ENCODE measurements around the gene FAM216B. TPM values are rescaled to one million over a fixed set of nuclear protein-coding genes. Genes with fewer than 3 reads are reported as not detected.
"Not testable (repeated sequence)": the region's sequence is repeated elsewhere in the genome, so short reads cannot be mapped to it uniquely, and the experiment has no call there.

Gene FAM216B
- total RNA-seq, 1 donor from 2014 or later = not detected

DNA sequence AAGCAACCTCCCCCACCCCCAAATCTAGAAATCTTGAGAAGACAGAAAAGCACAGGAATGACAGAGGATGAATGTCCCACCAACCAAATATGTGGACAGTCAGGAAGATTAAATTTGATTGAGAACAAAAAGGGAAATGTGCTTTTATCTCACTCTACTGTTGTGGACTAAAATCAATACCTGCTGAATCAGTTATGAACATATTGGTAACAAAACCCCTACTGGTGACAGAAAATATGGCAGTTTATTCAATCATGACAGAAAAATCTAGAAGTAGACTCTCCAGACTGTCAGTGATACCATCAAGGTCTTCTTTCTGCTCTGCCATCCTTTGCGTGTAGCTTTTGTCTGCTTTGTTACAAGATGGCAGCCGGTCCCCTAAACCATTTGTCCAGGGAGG, 35.2 kb downstream of the FAM216B start:
- Histone ChIP-seq H3K27ac (ENCODE audit: low read depth, low read length) (no peak overlapping the region), H3K9ac (ENCODE audit: low read depth in 1 of 3, low read length in 3 of 3) (no peak overlapping the region), H3K27me3 (ENCODE audit: control insufficient read depth in 3 of 3, insufficient read depth in 3 of 3, low read length in 3 of 3) (no peaks in the 10 kb centered on the region), H3K9me3 (ENCODE audit: control insufficient read depth in 3 of 3, low read length in 3 of 3) (no peaks in the 10 kb centered on the region), H3K4me1 (ENCODE audit: control insufficient read depth in 3 of 3, insufficient read depth in 3 of 3, low read length in 3 of 3) (no peaks in the 10 kb centered on the region), H3K4me3 (ENCODE audit: low read length in 3 of 3) (no peak overlapping the region), H3K36me3 (ENCODE audit: control insufficient read depth in 3 of 3, insufficient read depth in 3 of 3, low read length in 3 of 3) (no peaks in the 10 kb centered on the region)

DNA sequence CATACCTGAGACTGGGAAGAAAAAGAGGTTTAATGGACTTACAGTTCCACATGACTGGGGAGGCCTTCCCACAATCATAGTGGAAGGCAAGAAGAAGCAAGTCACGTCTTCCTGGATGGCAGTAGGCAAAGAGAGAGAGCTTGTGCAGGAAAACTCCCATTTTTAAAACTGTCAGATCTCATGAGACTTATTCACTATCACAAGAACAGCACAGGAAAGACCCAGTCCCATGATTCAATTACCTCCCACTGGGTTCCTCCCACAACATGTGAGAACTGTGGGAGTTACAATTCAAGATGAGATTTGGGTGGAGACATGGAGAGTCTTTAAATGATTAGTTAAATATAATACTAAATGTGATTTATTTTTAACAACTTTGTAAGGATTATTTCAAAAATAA, 38.3 kb downstream of the FAM216B start:
- H3K4me3 ChIP-seq (ENCODE audit: low read length in 3 of 3); H3K36me3 ChIP-seq (ENCODE audit: control insufficient read depth in 3 of 3, insufficient read depth in 3 of 3, low read length in 3 of 3); H3K4me1 ChIP-seq (ENCODE audit: control insufficient read depth in 3 of 3, insufficient read depth in 3 of 3, low read length in 3 of 3); H3K27ac ChIP-seq (ENCODE audit: low read depth, low read length); H3K9ac ChIP-seq (ENCODE audit: low read depth in 1 of 3, low read length in 3 of 3); H3K9me3 ChIP-seq (ENCODE audit: control insufficient read depth in 3 of 3, low read length in 3 of 3); H3K27me3 ChIP-seq (ENCODE audit: control insufficient read depth in 3 of 3, insufficient read depth in 3 of 3, low read length in 3 of 3): not testable (repeated sequence)

DNA sequence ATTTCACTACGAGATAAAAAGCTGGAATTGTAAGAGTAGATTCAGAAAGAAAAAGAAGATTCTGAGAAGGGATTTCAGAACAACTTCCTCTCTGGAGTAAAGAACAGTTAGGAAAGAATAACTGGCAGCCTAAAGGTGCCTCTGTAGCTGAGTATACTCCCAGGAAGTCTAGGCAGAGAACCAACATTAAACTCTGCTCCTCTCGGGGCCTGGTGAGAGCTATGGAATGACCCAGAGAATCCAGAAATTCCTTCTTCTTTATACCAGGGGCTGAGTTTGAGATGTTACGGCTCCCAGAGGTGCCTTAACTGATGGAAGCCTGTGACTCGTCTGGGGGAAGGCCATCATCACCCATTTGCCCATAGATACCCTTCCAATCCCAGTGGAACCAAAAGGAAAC, 39.1 kb downstream of the FAM216B start:
- no peaks in the 10 kb centered on the region for H3K4me1 ChIP-seq (ENCODE audit: control insufficient read depth in 3 of 3, insufficient read depth in 3 of 3, low read length in 3 of 3)
- no peak overlapping the region for H3K27ac ChIP-seq (ENCODE audit: low read depth, low read length)
- H3K36me3 ChIP-seq (ENCODE audit: control insufficient read depth in 3 of 3, insufficient read depth in 3 of 3, low read length in 3 of 3) = no peaks in the 10 kb centered on the region
- no peak overlapping the region for H3K4me3 ChIP-seq (ENCODE audit: low read length in 3 of 3)
- no peak overlapping the region for H3K9ac ChIP-seq (ENCODE audit: low read depth in 1 of 3, low read length in 3 of 3)
- no peaks in the 10 kb centered on the region for H3K27me3 ChIP-seq (ENCODE audit: control insufficient read depth in 3 of 3, insufficient read depth in 3 of 3, low read length in 3 of 3)
- H3K9me3 ChIP-seq (ENCODE audit: control insufficient read depth in 3 of 3, low read length in 3 of 3) = no peaks in the 10 kb centered on the region

DNA sequence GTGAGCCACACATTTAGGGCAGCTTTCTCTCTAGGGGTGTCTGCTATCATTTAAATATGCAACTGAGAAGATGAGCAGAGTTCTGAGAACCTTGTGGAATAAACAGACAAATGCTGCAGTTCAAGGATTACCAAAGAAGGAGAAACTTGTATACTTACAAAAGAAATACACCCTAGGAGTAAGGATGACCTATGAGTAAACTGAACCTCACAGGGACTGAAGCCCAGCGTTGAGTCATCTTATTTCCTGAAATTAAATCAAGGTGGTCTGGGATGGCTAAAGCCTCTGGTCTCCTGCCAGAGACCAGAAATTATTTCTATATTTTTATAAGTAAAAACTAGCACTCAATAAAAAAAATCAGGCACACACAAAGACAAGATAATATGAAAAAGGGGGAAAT, 40.1 kb downstream of the FAM216B start:
- no peaks in the 10 kb centered on the region for H3K27me3 ChIP-seq (ENCODE audit: control insufficient read depth in 3 of 3, insufficient read depth in 3 of 3, low read length in 3 of 3)
- H3K27ac ChIP-seq (ENCODE audit: low read depth, low read length) = no peak overlapping the region
- no peak overlapping the region for H3K4me3 ChIP-seq (ENCODE audit: low read length in 3 of 3)
- H3K4me1 ChIP-seq (ENCODE audit: control insufficient read depth in 3 of 3, insufficient read depth in 3 of 3, low read length in 3 of 3) = no peaks in the 10 kb centered on the region
- H3K36me3 ChIP-seq (ENCODE audit: control insufficient read depth in 3 of 3, insufficient read depth in 3 of 3, low read length in 3 of 3) = no peaks in the 10 kb centered on the region
- H3K9me3 ChIP-seq (ENCODE audit: control insufficient read depth in 3 of 3, low read length in 3 of 3) = no peaks in the 10 kb centered on the region
- no peak overlapping the region for H3K9ac ChIP-seq (ENCODE audit: low read depth in 1 of 3, low read length in 3 of 3)

DNA sequence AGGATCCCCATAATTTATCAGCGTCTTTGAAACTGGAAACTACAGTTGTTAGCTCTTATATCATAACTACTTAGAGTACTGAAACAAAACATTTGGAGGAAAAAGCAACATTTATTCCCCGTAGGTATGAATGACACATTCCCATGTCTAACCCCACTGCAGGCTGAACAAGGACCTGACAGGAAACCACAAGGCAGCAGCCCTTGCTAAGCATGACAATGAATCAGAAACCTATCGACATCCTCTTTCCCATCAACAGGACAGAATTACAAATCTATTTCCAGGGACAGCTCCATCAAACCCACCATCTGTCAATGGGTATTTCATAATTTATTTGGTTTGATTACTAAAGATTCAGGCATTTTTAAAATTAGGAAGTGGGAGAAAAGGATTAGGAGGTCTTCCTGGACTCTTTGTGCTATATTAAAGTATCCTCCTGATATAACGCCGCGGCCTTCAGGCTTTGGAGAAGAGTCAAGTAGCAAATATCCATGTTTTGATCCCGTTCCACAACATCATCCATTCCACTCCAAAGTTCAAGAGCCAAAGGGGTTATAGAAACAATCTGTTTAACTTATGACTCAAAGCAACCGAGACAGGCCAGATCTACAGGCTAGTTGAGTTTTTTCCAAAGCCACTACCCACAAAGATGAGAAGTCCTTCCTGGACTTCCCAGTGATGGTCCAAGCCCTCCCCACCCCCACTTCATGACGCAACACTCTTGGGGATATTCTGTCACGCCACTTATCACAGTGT, 51.1 kb downstream of the FAM216B start:
- Histone ChIP-seq H3K36me3 (ENCODE audit: control insufficient read depth in 3 of 3, insufficient read depth in 3 of 3, low read length in 3 of 3) (no peaks in the 10 kb centered on the region), H3K27me3 (ENCODE audit: control insufficient read depth in 3 of 3, insufficient read depth in 3 of 3, low read length in 3 of 3) (no peaks in the 10 kb centered on the region), H3K9ac (ENCODE audit: low read depth in 1 of 3, low read length in 3 of 3) (no peak overlapping the region), H3K4me3 (ENCODE audit: low read length in 3 of 3) (no peak overlapping the region), H3K9me3 (ENCODE audit: control insufficient read depth in 3 of 3, low read length in 3 of 3) (no peaks in the 10 kb centered on the region), H3K27ac (ENCODE audit: low read depth, low read length) (no peak overlapping the region), H3K4me1 (ENCODE audit: control insufficient read depth in 3 of 3, insufficient read depth in 3 of 3, low read length in 3 of 3) (peaks cover 0 to 2% (median 0%) of the 10 kb centered on the region in 3 donors)

DNA sequence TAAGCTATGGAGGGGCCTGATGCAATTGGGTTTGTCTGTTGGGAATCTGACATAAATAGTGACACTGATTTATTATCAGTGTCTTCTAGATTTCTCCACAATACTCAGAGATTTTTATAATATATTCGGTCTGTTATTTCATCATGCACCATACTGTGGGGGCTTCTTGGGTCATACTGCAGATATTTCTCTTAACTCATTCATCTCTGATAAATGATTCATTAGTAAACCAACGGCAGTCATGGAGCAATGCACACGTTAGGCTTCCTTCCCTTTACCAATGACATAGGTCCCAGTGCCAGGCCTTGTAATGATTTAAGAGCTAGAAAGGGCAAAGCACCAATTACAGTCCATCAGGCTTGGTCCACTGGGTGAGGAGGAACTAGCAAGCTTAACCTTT, 53.6 kb downstream of the FAM216B start:
- Histone ChIP-seq H3K9ac (ENCODE audit: low read depth in 1 of 3, low read length in 3 of 3) (no peak overlapping the region), H3K9me3 (ENCODE audit: control insufficient read depth in 3 of 3, low read length in 3 of 3) (no peaks in the 10 kb centered on the region), H3K4me1 (ENCODE audit: control insufficient read depth in 3 of 3, insufficient read depth in 3 of 3, low read length in 3 of 3) (peaks cover 0 to 2% (median 0%) of the 10 kb centered on the region in 3 donors), H3K27me3 (ENCODE audit: control insufficient read depth in 3 of 3, insufficient read depth in 3 of 3, low read length in 3 of 3) (no peaks in the 10 kb centered on the region), H3K27ac (ENCODE audit: low read depth, low read length) (no peak overlapping the region), H3K36me3 (ENCODE audit: control insufficient read depth in 3 of 3, insufficient read depth in 3 of 3, low read length in 3 of 3) (no peaks in the 10 kb centered on the region), H3K4me3 (ENCODE audit: low read length in 3 of 3) (no peak overlapping the region)

DNA sequence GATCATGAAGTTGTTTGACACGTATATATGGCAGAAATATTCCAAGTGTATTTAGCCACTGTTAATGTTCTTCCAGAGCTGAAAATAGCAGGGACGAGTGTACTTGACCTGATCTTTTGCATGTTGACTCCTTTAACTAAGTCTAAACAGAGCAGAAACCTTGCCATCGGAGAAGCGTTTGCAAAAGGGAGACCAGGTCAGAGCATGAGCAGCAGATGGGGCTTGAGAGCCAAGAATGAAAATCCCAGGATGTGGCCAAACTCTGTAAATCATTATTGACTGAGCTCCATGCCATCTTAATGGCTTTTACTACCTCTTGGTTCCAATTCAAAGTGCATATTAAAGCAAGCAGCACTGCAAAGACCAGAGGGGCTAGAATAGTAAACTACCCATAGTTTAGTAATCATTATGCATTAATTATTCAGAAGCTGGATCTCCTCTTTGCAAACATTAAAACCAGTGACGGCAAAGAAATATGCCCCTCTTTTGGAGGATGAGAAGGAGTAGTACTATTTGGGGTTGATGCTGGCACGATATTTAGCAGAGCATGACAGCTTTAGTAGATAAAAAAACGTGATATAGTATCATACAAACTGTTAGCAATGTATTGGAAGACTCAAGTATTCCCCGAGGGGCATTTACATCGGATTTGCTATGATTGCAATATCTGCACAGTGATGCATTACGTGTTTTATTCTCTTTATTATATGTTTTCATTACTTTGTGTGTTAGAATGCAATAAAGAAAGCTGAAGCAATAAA, 55.7 kb downstream of the FAM216B start:
- Histone ChIP-seq H3K4me1 (ENCODE audit: control insufficient read depth in 3 of 3, insufficient read depth in 3 of 3, low read length in 3 of 3) (peaks cover 0 to 2% (median 0%) of the 10 kb centered on the region in 3 donors), H3K36me3 (ENCODE audit: control insufficient read depth in 3 of 3, insufficient read depth in 3 of 3, low read length in 3 of 3) (no peaks in the 10 kb centered on the region), H3K9me3 (ENCODE audit: control insufficient read depth in 3 of 3, low read length in 3 of 3) (no peaks in the 10 kb centered on the region), H3K27me3 (ENCODE audit: control insufficient read depth in 3 of 3, insufficient read depth in 3 of 3, low read length in 3 of 3) (no peaks in the 10 kb centered on the region), H3K4me3 (ENCODE audit: low read length in 3 of 3) (no peak overlapping the region), H3K9ac (ENCODE audit: low read depth in 1 of 3, low read length in 3 of 3) (no peak overlapping the region), H3K27ac (ENCODE audit: low read depth, low read length) (no peak overlapping the region)

Other genes with a start within 250 kb of the FAM216B start
- under 0.01 TPM for gene TNFSF11, start 207.4 kb upstream of the FAM216B start, total RNA-seq
- 1.6 TPM for gene EPSTI1, start 210.7 kb downstream of the FAM216B start, total RNA-seq
- 7.3 TPM for gene DNAJC15, start 242.0 kb downstream of the FAM216B start, total RNA-seq

All from skeletal muscle tissue (tissue), 4 donors.